ENCODE results near the gene SLC1A7. TPM values are rescaled to one million over a fixed set of nuclear protein-coding genes. Genes with fewer than 3 reads are reported as not detected.

SLC1A7 gene
- total RNA-seq, 1 donor from 2014 or later = not detected

DNA sequence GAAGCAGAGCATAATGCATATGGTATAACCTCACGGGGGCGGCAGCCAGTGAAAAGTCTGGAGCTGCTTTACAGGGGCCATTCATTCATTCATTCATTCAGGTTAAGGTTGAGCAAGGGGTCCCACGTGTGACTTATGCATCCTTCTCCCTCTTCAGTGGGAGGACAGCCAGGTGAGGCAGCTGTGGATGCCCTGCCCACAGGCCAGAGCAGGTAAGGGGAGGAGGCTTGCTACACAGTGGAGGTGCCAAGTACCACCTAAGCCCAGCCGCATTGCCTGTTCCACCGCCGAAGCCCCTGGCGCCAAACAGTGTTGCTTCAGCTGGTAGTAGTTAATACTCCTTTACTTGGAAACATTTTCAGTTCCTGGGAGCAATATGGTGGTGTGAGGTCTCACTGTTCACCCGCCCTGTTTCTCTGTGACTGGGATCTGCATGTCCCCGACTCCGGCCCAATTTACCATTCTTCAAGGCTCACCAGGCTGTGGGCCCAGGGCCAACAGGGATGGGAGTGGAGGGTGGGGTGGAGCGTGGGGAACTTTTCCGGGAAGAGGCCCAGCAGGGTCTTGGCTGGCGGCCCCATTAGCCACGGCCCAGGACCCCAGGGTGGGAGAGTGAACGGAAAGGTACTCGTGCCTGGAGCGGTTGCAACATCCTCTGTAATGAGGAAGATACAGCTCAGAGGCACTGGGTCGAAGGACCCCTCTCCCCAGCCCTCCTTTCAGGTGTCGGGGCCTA lies 81.1 kb downstream of the SLC1A7 start:
- H3K27ac Mint-ChIP-seq (ENCODE audit: unreplicated experiment) = no peak overlapping the region
- peak overlapping the region; percentile 75 for H3K4me3 Mint-ChIP-seq (ENCODE audit: unreplicated experiment)
- TF ChIP-seq, protein P1, sequence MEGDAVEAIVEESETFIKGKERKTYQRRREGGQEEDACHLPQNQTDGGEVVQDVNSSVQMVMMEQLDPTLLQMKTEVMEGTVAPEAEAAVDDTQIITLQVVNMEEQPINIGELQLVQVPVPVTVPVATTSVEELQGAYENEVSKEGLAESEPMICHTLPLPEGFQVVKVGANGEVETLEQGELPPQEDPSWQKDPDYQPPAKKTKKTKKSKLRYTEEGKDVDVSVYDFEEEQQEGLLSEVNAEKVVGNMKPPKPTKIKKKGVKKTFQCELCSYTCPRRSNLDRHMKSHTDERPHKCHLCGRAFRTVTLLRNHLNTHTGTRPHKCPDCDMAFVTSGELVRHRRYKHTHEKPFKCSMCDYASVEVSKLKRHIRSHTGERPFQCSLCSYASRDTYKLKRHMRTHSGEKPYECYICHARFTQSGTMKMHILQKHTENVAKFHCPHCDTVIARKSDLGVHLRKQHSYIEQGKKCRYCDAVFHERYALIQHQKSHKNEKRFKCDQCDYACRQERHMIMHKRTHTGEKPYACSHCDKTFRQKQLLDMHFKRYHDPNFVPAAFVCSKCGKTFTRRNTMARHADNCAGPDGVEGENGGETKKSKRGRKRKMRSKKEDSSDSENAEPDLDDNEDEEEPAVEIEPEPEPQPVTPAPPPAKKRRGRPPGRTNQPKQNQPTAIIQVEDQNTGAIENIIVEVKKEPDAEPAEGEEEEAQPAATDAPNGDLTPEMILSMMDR (IDR thresholded peaks at IDR 0.05) = no peak
- peaks cover 3% of the 10 kb centered on the region for H3K36me3 Mint-ChIP-seq (ENCODE audit: unreplicated experiment)
- no peaks in the 10 kb centered on the region for H3K9me3 Mint-ChIP-seq (ENCODE audit: unreplicated experiment)
- H3K4me1 Mint-ChIP-seq (ENCODE audit: unreplicated experiment) = peaks cover 7% of the 10 kb centered on the region
- peaks cover 20% of the 10 kb centered on the region for H3K27me3 Mint-ChIP-seq (ENCODE audit: unreplicated experiment)
- no peak for DNase-seq (ENCODE audit: extremely low spot score, unreplicated experiment)

DNA sequence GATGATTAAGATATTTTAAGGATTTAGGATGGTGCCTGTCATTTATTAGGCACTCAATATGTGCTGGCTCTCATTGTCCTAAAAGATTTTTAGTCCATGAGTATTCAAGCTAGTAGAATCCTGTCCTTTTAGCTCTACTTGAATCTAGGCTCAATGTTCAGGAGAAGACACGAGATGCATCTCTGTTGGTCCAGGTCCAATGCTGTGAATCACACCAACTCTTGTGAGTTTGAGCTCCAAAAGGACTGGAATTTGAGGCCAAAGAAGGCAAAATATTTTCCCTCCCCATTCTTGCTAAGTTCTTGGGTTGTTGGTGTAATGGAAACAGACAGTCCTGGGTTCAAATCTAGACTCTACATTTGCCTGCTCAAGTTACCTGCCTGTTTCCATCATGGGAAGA lies 81.9 kb downstream of the SLC1A7 start:
- DNase-seq (ENCODE audit: extremely low spot score, unreplicated experiment) = no peak
- TF ChIP-seq, protein P1 (IDR thresholded peaks at IDR 0.05) = no peak
- Mint-ChIP-seq H3K27me3 (ENCODE audit: unreplicated experiment) (peaks cover 20% of the 10 kb centered on the region), H3K4me3 (ENCODE audit: unreplicated experiment) (no peak overlapping the region), H3K4me1 (ENCODE audit: unreplicated experiment) (peaks cover 7% of the 10 kb centered on the region), H3K27ac (ENCODE audit: unreplicated experiment) (no peak overlapping the region), H3K36me3 (ENCODE audit: unreplicated experiment) (peaks cover 3% of the 10 kb centered on the region), H3K9me3 (ENCODE audit: unreplicated experiment) (no peaks in the 10 kb centered on the region)

DNA sequence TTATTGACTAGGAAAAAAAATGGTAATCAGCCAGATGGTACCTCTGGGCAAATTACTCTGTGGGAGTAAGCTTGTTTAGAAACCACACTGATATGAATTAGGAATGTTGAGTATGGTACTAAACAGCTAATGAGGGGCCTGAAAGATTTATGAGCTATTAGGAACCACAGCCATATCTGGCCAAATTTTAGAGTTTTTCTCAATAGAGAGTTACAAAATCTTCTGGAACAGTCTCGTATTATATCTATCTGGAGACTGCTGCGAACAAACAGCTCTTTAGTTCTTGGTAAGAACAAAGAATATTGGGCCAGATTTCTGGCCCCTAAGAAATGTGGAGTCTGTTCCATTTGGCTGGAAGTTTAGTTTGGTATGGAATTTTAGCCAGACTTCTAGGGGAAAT lies 85.3 kb downstream of the SLC1A7 start:
- Mint-ChIP-seq H3K27me3 (ENCODE audit: unreplicated experiment) (peaks cover 20% of the 10 kb centered on the region), H3K9me3 (ENCODE audit: unreplicated experiment) (no peaks in the 10 kb centered on the region), H3K4me1 (ENCODE audit: unreplicated experiment) (peaks cover 4% of the 10 kb centered on the region), H3K36me3 (ENCODE audit: unreplicated experiment) (peaks cover 35% of the 10 kb centered on the region), H3K4me3 (ENCODE audit: unreplicated experiment) (no peak overlapping the region), H3K27ac (ENCODE audit: unreplicated experiment) (no peak overlapping the region)
- TF ChIP-seq, protein P1 (IDR thresholded peaks at IDR 0.05) = no peak
- DNase-seq (ENCODE audit: extremely low spot score, unreplicated experiment) = no peak

DNA sequence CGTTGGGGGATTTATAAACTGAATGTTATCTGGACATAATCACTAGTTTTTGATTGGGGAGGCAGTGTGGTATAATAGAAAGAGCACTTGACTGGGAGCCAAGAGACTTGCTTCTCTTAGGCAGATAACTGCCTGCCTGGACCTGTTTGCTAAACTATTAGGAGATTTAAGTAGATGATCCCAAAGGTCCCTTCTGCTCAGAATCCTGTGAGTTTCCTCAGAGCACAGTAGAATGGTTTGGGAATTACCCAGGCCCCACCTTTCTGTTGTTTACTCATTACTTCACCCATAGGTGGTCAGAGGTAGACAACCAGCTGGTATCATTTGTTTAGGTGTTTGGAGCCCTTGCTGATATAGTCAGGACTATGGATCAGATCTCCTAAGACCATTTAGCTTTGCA lies 90.8 kb downstream of the SLC1A7 start:
- TF ChIP-seq, protein P1 (IDR thresholded peaks at IDR 0.05) = no peak
- no peak overlapping the region for H3K4me3 Mint-ChIP-seq (ENCODE audit: unreplicated experiment)
- peaks cover 58% of the 10 kb centered on the region for H3K36me3 Mint-ChIP-seq (ENCODE audit: unreplicated experiment)
- no peak overlapping the region for H3K27ac Mint-ChIP-seq (ENCODE audit: unreplicated experiment)
- DNase-seq (ENCODE audit: extremely low spot score, unreplicated experiment) = no peak
- H3K9me3 Mint-ChIP-seq (ENCODE audit: unreplicated experiment) = no peaks in the 10 kb centered on the region
- no peaks in the 10 kb centered on the region for H3K27me3 Mint-ChIP-seq (ENCODE audit: unreplicated experiment)
- peaks cover 28% of the 10 kb centered on the region for H3K4me1 Mint-ChIP-seq (ENCODE audit: unreplicated experiment)

DNA sequence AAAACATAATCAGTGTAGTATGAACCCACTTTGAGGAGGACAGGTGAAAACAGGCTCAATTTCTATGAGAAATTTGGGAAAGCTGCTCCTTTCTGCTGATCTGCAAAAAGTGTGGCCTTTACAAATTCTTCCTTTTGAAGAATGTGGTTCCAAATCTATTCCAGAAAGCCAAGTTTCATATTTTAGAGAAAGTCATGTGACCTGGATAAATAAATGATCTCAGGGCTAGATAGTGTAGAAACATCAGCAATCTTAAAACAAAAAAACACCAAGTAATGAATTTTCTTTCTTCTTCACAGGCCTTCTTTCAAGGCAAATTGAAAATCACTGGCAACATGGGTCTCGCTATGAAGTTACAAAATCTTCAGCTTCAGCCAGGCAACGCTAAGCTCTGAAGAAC lies 92.1 kb downstream of the SLC1A7 start:
- Mint-ChIP-seq H3K4me1 (ENCODE audit: unreplicated experiment) (peaks cover 32% of the 10 kb centered on the region), H3K9me3 (ENCODE audit: unreplicated experiment) (no peaks in the 10 kb centered on the region), H3K4me3 (ENCODE audit: unreplicated experiment) (no peak overlapping the region), H3K36me3 (ENCODE audit: unreplicated experiment) (peaks cover 59% of the 10 kb centered on the region), H3K27me3 (ENCODE audit: unreplicated experiment) (no peaks in the 10 kb centered on the region), H3K27ac (ENCODE audit: unreplicated experiment) (no peak overlapping the region)
- no peak for DNase-seq (ENCODE audit: extremely low spot score, unreplicated experiment)
- TF ChIP-seq, protein P1 (IDR thresholded peaks at IDR 0.05) = no peak

Data from osteocyte (in vitro differentiated cells).